HCT116 (cell line): ENCODE results near the gene GRHPR. TPM values are rescaled to one million over a fixed set of nuclear protein-coding genes. Genes with fewer than 3 reads are reported as not detected.

ENCODE experiments used
- ATAC-seq: fragments of 200-7000 bp; cut with Tn5 transposase; 2 replicates; pipeline ENCODE4 v1.9.1; 2020; ENCODE audit warnings: mild to moderate bottlenecking, moderate library complexity
- BruUV-seq: library from RNA; stranded (reverse); fragments of 400-500 nt; replicated peaks from 2 replicates; lab custom pipeline; 2021; lab: Mats Ljungman, UMichigan
- CTCF ChIA-PET: fragments of 300-600 bp; sonication (Branson Sonifier 250); formaldehyde crosslinking; loops from one replicate; lab custom pipeline; 2021; ENCODE audit warnings: antibody characterized with exemption; lab: Charles Lee
- POLR2A ChIA-PET: fragments of 300-600, 350-600 bp; sonication (Branson Sonifier 250); formaldehyde crosslinking; loops from one replicate; lab custom pipeline; 2021; ENCODE audit warnings: antibody characterized with exemption; lab: Charles Lee
- RAD21 ChIA-PET, 2 experiments: fragments of 300-600 bp; sonication (Branson Sonifier 250); formaldehyde crosslinking; loops; one replicate each; lab custom pipeline; 2023; ENCODE audit warnings: low total read pairs in 2 of 2; ENCODE audit not compliant: uncharacterized antibody in 2 of 2, unreplicated experiment in 2 of 2, low non-redundant PET in 1 of 2; lab: Charles Lee
- DNase-seq: peaks from one replicate; pipeline ENCODE4 v3.0.0-alpha.2; 2010; ENCODE audit warnings: low read depth, low spot score
- H2AFZ ChIP-seq: fragments of 200-600 bp; shearing (Covaris generic), sonication (generic); 2 replicates; pipeline ENCODE4 v1.6.1; 2017; ENCODE audit warnings: low read depth, mixed run types, mixed read lengths, antibody characterized with exemption, low read length; ENCODE audit not compliant: poor library complexity, severe bottlenecking
- H3K27ac ChIP-seq: 2 replicates; pipeline ENCODE4 v1.5.1; 2012; ENCODE audit warnings: low read depth, low read length
- H3K27me3 ChIP-seq: fragments of 200-600 bp; sonication (generic); 2 replicates; pipeline ENCODE4 v1.6.1; 2016; ENCODE audit warnings: mixed run types, low read length, mixed read lengths; ENCODE audit not compliant: insufficient read depth
- H3K36me3 ChIP-seq, 2 experiments: fragments of 200-500 bp in 1 of 2; fragments of 200-600 bp in 1 of 2; sonication (Bioruptor generic) in 1 of 2; sonication (generic) in 1 of 2; 2 replicates each; pipeline versions ENCODE4 v1.5.1 to v1.6.1; 2014 to 2016; ENCODE audit warnings: low read length in 2 of 2, inconsistent platforms in 1 of 2, mixed read lengths in 1 of 2, mixed run types in 1 of 2; ENCODE audit not compliant: insufficient read depth in 2 of 2, control insufficient read depth in 1 of 2
- H3K4me1 ChIP-seq, 2 experiments: fragments of 200-600 bp in 1 of 2; sonication (generic) in 1 of 2; 2 replicates each; pipeline versions ENCODE4 v1.5.1 to v1.6.1; 2012 to 2017; ENCODE audit warnings: low read length in 2 of 2, inconsistent platforms in 1 of 2, mild to moderate bottlenecking in 1 of 2, mixed read lengths in 1 of 2, mixed run types in 1 of 2, moderate library complexity in 1 of 2; ENCODE audit not compliant: insufficient read depth in 2 of 2, control insufficient read depth in 1 of 2
- H3K4me2 ChIP-seq: fragments of 200-600 bp; sonication (generic); 2 replicates; pipeline ENCODE4 v1.6.1; 2017; ENCODE audit warnings: mixed run types, low read length, mixed read lengths
- H3K4me3 ChIP-seq, 2 experiments: fragments of 200-600 bp in 1 of 2; sonication (generic) in 1 of 2; replicated peaks in 1 of 2; 2 replicates each; pipeline ENCODE4 v1.5.1; 2011 to 2016; ENCODE audit warnings: low read length in 2 of 2, control low read depth in 1 of 2, low read depth in 1 of 2, mild to moderate bottlenecking in 1 of 2, mixed read lengths in 1 of 2, mixed run types in 1 of 2
- H3K79me2 ChIP-seq: fragments of 200-600 bp; sonication (generic); 2 replicates; pipeline ENCODE4 v1.6.1; 2017; ENCODE audit warnings: mild to moderate bottlenecking, mixed run types, low read length, moderate library complexity, mixed read lengths; ENCODE audit not compliant: insufficient read depth
- H3K9ac ChIP-seq: fragments of 200-600 bp; sonication (generic); 2 replicates; pipeline ENCODE4 v1.6.1; 2016; ENCODE audit warnings: low read length, mixed read lengths
- H3K9me2 ChIP-seq: fragments of 200-600 bp; sonication (generic), shearing (Covaris generic); 2 replicates; pipeline ENCODE4 v1.6.1; 2017; ENCODE audit warnings: mixed run types, mild to moderate bottlenecking, moderate library complexity; ENCODE audit not compliant: insufficient read depth
- H3K9me3 ChIP-seq, 2 experiments: fragments of 200-500 bp in 1 of 2; fragments of 200-600 bp in 1 of 2; sonication (Bioruptor generic) in 1 of 2; sonication (generic) in 1 of 2; 2 replicates each; pipeline ENCODE4 v1.6.1; 2014 to 2017; ENCODE audit warnings: low read length in 2 of 2, mixed read lengths in 2 of 2, inconsistent platforms in 1 of 2, low read depth in 1 of 2, mild to moderate bottlenecking in 1 of 2, mixed run types in 1 of 2, moderate library complexity in 1 of 2; ENCODE audit not compliant: control insufficient read depth in 1 of 2, insufficient read depth in 1 of 2
- H4K20me1 ChIP-seq: fragments of 200-600 bp; sonication (generic), shearing (Covaris generic); 2 replicates; pipeline ENCODE4 v1.6.1; 2017; ENCODE audit warnings: mixed run types, mild to moderate bottlenecking, moderate library complexity; ENCODE audit not compliant: insufficient read depth
- ATF3 ChIP-seq: IDR thresholded peaks from 2 replicates; pipeline ENCODE4 v1.6.1; 2012
- CBX3 ChIP-seq: IDR thresholded peaks from 2 replicates; pipeline ENCODE4 v1.6.1; 2012; ENCODE audit warnings: low read depth
- CEBPB ChIP-seq: IDR thresholded peaks from 2 replicates; pipeline ENCODE4 v1.6.1; 2012; ENCODE audit warnings: low read depth
- CTCF ChIP-seq, 3 experiments: fragments of 200-600 bp in 1 of 3; sonication (generic) in 1 of 3; IDR thresholded peaks in 2 of 3; conservative IDR thresholded peaks in 1 of 3; 2 replicates each; pipeline ENCODE4 v1.5.1; 2012 to 2017; ENCODE audit warnings: low read depth in 2 of 3, low read length in 2 of 3, antibody characterized with exemption in 1 of 3, borderline replicate concordance in 1 of 3, control low read depth in 1 of 3, mild to moderate bottlenecking in 1 of 3, mixed read lengths in 1 of 3, mixed run types in 1 of 3, moderate library complexity in 1 of 3; ENCODE audit not compliant: insufficient read depth in 1 of 3
- EGR1 ChIP-seq: IDR thresholded peaks from 2 replicates; pipeline ENCODE4 v1.6.1; 2012; ENCODE audit warnings: low read depth
- ELF1 ChIP-seq: IDR thresholded peaks from 2 replicates; pipeline ENCODE4 v1.6.1; 2012; ENCODE audit warnings: low read depth, borderline replicate concordance
- EZH2 ChIP-seq: fragments of 200-600 bp; sonication (generic); IDR thresholded peaks from 2 replicates; pipeline ENCODE4 v1.6.1; 2017; ENCODE audit warnings: antibody characterized with exemption, mixed run types
- FOSL1 ChIP-seq: IDR thresholded peaks from 2 replicates; pipeline ENCODE4 v1.6.1; 2012; ENCODE audit warnings: low read depth
- JUND ChIP-seq: IDR thresholded peaks from 2 replicates; pipeline ENCODE4 v1.6.1; 2012
- POLR2A ChIP-seq: IDR thresholded peaks from 2 replicates; pipeline ENCODE4 v1.7.0; 2011; ENCODE audit warnings: borderline replicate concordance; ENCODE audit not compliant: insufficient read depth, insufficient read length; ENCODE audit errors: extremely low read depth
- POLR2AphosphoS5 ChIP-seq: IDR thresholded peaks from 2 replicates; pipeline ENCODE4 v1.6.1; 2011; ENCODE audit warnings: mild to moderate bottlenecking, low read depth, low read length, moderate library complexity
- SIN3A ChIP-seq: IDR thresholded peaks from 2 replicates; pipeline ENCODE4 v1.6.1; 2012; ENCODE audit warnings: low read depth
- SRF ChIP-seq: IDR thresholded peaks from 2 replicates; pipeline ENCODE4 v1.6.1; 2012; ENCODE audit warnings: low read depth
- ZFX ChIP-seq: fragments of 450-650 bp; IDR thresholded peaks from 2 replicates; pipeline ENCODE4 v1.6.1; 2017
- ZNF274 ChIP-seq: fragments of 200-500 bp; sonication (Bioruptor generic); IDR thresholded peaks from 2 replicates; pipeline ENCODE4 v1.6.1; 2014; ENCODE audit warnings: mild to moderate bottlenecking, low read depth, low read length, inconsistent platforms
- intact Hi-C: fragments of 100-400 bp; cut with micrococcal nuclease; formaldehyde crosslinking; loops from 2 replicates; pipeline ENCODE4 v1.10.0; 2022
- total RNA-seq: library from RNA; stranded (reverse); gene quantifications from one replicate; pipeline ENCODE4 v1.2.1, GENCODE V29; 2021; ENCODE audit not compliant: unreplicated experiment

The GRHPR gene
- total RNA-seq, 1 experiment from 2014 or later, result 106 TPM

GRCh38 chr9:37381094-37381741, 41.3 kb upstream of the GRHPR start:
- no TSS peak for BruUV-seq
- no peak for TF ChIP-seq CBX3
- no peak for TF ChIP-seq SRF
- no peak for TF ChIP-seq POLR2AphosphoS5
- TF ChIP-seq CEBPB, result no peak
- TF ChIP-seq EGR1, result no peak
- no peak for TF ChIP-seq EZH2
- TF ChIP-seq POLR2A, result no peak
- no peak for TF ChIP-seq ZNF274
- TF ChIP-seq CTCF (IDR thresholded peaks at IDR 0.05 in 2 of 3, conservative IDR thresholded peaks at IDR 0.05 in 1 of 3; ENCODE audit: borderline replicate concordance in 1 of 3, insufficient read depth in 1 of 3, low read depth in 2 of 3, low read length in 2 of 3), result no peak
- TF ChIP-seq ZFX, result no peak
- TF ChIP-seq SIN3A, result no peak
- TF ChIP-seq ELF1, result no peak
- no peak for TF ChIP-seq ATF3
- no peak for TF ChIP-seq FOSL1
- no peak for TF ChIP-seq JUND
- no peak for ATAC-seq
- intact Hi-C loops, result no loop called here
- H4K20me1 ChIP-seq, result no peaks in the 10 kb centered on the region
- no peak for DNase-seq
- no peaks in the 10 kb centered on the region for H3K9me2 ChIP-seq
- H3K27ac ChIP-seq, result no peak overlapping the region
- ChIA-PET CTCF (no interaction called here), RAD21 (no interaction called here), POLR2A (no interaction called here)
- no peaks in the 10 kb centered on the region; a peak in 1 of 4 replicates for H3K9me3 ChIP-seq
- H3K4me1 ChIP-seq, result no peaks in the 10 kb centered on the region
- H3K36me3 ChIP-seq, result no peaks in the 10 kb centered on the region
- H3K27me3 ChIP-seq, result no peaks in the 10 kb centered on the region
- no peak overlapping the region for H3K9ac ChIP-seq
- no peaks in the 10 kb centered on the region for H3K79me2 ChIP-seq
- H2AFZ ChIP-seq, result no peak overlapping the region
- H3K4me2 ChIP-seq, result no peak overlapping the region
- H3K4me3 ChIP-seq, result no peak overlapping the region
